SHP77 (cell line): ENCODE data around the gene ZFAND4.
"Not testable (repeated sequence)": the region's sequence is repeated elsewhere in the genome, so short reads cannot be mapped to it uniquely, and the experiment has no call there.

ENCODE experiments used
- DNase-seq, 2 experiments: peaks; one replicate each; lab custom pipeline; 2025; lab: John Stamatoyannopoulos, UW

The ZFAND4 gene

DNA sequence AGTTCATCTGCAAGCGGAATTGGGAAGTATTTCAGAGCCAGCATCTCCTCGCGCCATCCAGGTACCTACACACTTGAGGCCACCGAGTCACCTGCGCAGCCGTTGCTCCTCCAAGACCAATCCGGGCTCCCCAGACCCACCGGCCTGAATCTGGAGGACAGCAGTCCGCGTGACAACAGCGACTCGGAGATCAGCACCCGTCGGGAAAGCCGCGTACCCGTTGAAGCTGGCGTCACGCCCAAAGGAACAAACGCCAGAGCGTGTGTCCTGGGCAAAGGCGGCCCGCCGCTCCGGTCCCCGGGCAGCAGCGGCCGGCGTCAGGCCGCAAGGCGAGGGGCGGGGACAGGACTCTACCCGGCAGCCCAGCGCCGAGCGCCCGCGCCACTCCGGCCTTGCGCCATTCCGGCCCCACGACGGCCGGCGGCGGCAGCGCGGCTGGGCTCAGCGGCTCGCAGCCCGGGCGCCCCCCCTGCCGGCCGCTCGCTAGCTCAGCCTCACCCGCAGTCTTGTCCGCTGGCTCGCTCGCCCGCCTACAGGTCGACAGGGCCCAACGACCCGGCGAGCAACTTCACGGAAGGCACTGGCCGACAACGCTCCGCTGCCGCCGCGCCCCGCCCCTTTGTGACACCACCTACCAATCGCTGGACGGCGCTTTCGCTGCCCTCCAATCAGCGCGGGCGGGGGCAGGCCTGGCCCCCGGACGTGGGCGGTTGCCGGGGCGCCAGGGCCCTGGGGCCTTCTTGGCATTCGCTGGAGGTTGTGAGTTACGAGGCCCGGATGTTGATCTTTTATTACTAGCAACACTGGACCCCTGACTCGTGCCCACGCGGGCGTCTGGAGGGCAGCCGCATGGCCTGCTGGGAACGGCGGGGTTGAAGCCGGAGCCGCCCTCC, at the start of gene ZFAND4:
Gene ZFAND4 (minus strand): TSS at position 592 of the 893 bp plus-strand sequence. CDS start 9,047 bp downstream, outside the sequence.
- DNase-seq: peak; percentile 84 to 85

GRCh38 chr10:45721503-45721902, 48.9 kb upstream of the ZFAND4 start:
- not testable (repeated sequence) for DNase-seq

DNA sequence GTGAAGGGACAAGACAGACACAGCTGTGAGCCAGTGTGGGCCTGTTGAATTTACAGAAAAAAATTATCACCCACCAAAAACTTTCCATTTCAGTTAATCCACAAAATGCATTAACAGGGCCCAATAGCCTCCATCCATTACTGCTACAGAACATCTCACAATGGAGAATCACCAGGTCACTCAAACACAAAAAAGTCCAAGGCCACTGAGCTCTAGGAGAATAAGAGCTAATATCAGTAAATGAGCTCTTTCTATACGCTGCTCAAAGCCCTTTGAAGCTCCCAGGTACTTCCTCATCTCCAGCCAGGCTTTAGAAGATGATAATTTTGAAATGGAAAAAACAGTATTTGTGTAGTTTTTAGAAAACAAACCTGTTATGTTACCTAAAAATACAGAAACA, 45.1 kb upstream of the ZFAND4 start:
- not testable (repeated sequence) for DNase-seq

DNA sequence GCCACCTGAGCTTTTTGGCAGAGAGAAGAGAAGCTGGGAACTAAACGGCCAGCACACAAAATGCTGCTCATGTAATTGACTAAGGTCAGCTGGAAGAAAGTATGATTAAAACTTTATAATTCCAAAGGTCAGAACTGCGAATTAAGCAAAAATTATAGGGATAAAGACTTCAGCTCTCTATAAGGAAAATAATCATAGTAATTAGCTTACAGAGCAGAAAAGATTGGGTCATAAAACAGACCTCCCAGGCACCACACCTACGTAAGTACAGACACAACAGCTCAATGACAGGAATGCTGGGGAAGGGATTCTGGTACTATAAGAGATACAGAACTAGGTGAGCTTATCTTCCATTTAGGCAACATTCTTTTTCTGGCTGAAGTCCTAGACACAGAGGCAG, 44.5 kb upstream of the ZFAND4 start:
- not testable (repeated sequence) for DNase-seq

DNA sequence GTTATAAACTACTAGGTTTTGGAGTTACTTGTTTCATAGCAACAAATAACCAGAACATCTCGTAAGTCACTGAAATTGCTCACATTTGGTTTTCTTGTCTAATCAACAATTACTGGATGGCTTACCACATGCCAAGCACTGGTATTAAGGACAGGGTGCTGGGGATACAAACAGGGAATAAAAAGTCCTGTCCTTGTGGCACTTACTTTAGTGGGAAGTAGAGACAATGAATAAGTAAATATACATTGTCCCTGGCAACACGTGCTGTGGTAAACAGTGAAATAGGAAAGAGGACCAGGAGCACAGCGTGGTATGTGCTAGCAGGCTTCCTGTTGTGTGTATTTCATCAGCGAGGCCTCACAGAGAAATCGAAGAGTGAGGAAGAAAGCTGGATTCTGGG, 38.7 kb upstream of the ZFAND4 start:
- DNase-seq: not testable (repeated sequence)

DNA sequence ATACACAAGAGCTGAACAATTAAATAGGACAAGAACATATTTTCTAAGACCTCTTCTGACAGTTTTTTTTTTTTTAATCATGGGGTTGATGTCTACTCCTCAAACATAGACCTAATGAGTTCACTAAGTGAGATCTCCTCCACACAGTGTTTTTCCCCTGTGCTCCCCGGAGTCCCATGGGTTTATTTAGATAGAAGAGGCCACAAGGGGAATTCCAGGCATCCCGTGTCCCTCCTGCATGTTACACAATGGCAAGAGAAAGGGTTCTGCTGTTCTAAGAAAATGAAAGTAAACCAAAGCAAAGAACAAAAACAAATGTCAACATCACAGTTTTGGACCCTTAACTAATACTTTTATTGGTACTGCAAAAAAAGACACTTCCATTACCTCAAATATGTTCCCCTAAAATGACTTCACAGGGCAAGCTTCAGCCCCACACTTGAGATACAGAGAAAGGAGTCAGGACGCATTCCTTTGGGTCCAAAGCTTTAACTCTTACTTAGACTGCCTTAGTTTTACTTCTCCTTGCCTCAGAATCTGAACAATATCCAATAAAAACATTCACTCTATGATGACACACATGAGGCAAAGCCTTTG, 37.7 kb upstream of the ZFAND4 start:
- DNase-seq: not testable (repeated sequence)

DNA sequence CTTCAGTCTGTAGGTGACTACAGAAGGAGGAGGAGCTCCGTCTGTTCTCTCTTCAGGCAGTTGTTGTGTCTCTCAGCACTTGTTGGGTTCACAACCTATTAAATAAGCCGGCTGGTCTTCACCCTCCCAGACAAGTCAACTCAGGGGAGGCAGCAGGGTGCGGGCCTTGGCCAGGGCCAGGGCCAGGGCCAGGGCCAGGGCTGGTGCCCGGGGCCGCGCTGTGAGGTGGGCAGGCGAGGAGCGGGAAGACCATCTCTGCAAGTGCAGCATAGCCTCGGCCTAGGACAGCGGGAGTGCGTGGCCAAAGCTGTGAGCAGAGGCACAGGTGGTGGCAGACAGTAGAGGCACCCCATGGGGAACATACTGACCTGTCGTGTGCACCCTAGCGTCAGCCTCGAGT, 5.9 kb upstream of the ZFAND4 start:
- DNase-seq: not testable (repeated sequence)

GRCh38 chr10:45675388-45675787, 2.8 kb upstream of the ZFAND4 start:
- no peak for DNase-seq

DNA sequence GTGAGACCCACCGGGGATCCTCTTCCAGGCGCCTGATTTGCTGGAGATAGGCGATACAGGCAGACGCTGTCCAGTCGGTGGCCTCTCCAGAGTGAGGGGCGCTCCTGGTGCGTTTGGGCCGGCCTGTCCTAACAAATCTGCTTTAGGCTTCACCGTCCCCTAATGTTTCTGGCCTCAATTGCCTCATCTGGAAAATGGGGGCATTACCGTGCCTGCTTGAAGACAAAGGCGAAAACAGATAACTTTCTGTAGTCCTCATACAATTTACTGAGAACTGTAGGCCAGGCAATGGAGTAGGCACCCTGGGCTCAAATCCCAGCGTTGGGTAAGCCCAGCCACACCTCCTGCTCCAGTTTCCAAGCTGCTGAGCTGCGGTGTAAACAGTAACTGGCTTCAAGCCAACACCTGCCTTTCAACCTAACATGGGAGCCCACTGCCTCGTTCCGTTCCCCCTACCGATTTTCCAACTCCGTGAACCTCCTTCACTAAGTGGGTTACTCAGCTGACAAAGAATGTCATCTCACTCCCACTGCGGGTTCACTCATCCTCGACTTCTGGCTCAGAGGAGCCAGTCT, 589 bp upstream of the ZFAND4 start:
- no peak for DNase-seq

- DNase-seq: not testable (repeated sequence)
Observed at GRCh38 chr10:45671300-45671699, 1.3 kb downstream of the ZFAND4 start.

DNA sequence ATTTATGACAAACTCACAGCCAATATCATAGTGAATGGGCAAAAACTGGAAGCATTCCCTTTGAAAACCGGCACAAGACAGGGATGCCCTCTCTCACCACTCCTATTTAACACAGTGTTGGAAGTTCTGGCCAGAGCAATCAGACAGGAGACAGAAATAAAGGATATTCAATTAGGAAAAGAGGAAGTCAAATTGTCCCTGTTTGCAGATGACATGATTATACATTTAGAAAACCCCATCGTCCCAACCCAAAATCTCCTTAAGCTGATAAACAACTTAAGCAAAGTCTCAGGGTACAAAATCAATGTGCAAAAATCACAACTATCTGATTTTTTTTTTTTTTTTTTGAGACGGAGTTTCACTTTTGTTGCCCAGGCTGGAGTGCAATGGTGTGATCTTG, 2.7 kb downstream of the ZFAND4 start:
- DNase-seq: not testable (repeated sequence)

DNA sequence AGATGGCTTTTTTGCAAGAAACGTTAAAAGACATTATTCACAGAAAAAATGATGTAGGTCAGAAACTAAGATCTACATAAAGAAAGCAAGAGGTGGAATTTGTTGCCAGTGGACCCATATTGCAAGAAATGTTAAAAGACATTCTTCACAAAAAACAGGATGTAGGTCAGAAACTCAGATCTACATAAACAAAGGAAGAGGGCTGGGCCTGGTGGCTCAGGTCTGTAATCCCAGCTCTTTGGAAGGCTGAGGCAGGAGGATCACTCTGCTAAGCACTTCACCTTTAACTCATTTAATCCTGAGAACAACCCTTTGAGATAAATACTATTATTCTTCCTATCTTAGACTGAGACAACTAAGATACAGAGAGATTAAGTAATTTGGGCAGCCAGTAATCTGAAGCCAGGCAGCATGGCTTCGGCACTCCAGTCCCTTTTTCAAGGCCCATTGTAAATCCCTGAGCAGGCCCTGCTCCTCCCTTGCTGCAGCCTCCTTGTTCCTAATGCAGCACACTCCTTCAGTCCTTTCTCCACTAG, 11.6 kb downstream of the ZFAND4 start:
- no peak for DNase-seq

DNA sequence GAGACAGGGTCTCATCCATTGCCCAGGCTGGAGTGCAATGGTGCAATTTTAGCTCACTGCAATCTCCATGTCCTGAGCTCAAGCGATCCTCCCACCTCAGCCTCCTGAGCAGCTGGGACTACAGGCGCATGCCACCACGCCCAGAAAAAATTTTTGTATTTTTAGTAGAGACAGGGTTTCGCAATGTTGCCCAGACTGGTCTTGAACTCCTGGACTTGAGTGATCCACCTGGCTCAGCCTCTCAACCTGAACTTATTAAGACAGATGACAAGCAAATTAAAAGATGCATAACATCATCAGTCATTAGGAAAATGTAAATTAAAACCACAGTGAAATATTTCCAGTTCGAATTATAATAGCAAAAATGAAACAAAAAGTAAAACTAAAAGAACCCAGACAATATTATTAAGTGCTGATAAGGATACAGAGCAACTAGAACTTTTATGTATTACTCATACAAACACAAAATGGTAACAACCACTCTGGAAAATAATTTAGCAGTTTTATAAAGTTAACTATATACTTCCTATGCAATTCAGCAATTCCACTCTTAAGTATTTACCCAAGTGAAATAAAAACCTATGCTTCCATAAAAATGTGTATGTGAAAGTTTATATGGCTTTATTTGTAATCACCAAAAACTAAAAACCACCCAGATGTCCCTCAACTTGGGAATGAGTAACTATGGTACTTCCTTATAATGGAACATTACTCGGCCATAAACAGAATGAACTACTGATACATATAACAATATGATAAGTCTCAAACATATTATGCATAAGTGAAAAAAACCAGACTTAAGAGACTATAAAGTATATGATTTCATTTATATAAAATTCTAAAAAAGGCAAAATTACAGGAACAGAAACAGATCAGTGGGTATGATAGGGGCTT, 15.3 kb downstream of the ZFAND4 start:
- no peak for DNase-seq

GRCh38 chr10:45655219-45655618, 17.4 kb downstream of the ZFAND4 start:
- no peak for DNase-seq

DNA sequence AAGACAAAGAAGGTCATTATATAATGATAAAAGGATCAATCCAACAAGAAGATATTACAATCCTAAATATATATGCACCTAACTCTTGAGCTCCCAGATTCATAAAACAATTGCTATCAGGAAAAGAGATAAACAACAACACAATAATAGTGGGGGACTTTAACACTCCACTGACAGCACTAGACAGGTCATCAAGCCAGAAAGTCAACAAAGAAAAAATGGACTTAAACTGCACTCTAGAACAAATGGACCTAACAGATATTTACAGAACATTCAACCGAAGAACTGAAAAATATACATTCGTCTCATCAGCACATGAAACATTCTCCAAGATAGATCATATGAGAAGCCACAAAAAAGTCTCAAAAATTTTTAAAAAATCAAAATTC, 17.8 kb downstream of the ZFAND4 start:
- not testable (repeated sequence) for DNase-seq

- no peak for DNase-seq
Observed at GRCh38 chr10:45653454-45653853, 19.1 kb downstream of the ZFAND4 start.

- DNase-seq: no peak
Observed at GRCh38 chr10:45652511-45652910, 20.1 kb downstream of the ZFAND4 start.

DNA sequence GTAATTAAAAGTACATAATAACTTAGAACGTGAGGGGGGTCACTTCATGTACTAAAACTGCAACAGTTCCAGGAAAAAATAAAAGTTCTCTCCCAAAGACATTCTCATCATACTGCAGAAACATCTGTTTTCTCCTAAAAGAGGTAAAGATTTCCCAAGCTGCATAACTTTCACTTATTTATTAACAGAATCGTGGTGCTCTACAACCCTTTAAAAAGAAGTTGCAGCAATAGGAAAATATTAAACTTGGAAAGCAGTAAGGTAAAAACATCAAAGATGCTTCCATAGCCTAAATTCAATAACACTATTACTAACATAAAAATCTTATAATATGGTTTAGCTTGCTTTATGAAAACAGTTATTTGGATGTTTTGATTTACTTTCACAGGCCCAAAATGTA, 23.3 kb downstream of the ZFAND4 start:
- DNase-seq: no peak

DNA sequence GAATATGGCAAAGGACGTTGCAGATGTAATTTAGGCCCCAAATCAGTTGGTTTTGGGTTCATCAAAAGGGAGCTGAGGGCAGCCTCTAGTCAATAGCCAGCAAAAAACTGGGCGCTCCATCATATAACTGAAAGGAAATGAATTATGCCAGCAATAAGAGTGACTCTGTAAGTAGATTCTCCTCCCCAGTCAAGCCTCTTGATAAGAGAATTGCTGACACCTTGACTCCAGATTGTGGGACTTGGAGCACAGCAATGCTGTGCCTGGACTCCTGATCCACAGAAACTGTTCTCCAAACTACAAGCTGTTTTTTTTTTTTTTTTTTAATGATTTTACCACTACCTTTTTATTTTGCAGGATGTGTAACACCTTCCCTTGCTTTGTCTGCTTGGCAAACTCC, 25.5 kb downstream of the ZFAND4 start:
- no peak for DNase-seq

GRCh38 chr10:45646384-45647050, 26.1 kb downstream of the ZFAND4 start:
- no peak for DNase-seq

- DNase-seq: no peak
Observed at GRCh38 chr10:45644527-45644926, 28.0 kb downstream of the ZFAND4 start.
